Stromal cell of bone marrow (primary cell): Measurements from ENCODE around the gene CDKN2B-AS1.
"Not testable (repeated sequence)": the region's sequence is repeated elsewhere in the genome, so short reads cannot be mapped to it uniquely, and the experiment has no call there.

ENCODE experiments used
- DNase-seq: peaks from one replicate; pipeline ENCODE4 v3.0.0-alpha.2; 2012; ENCODE audit warnings: low read depth

Gene CDKN2B-AS1

GRCh38 chr9:22043928-22044327 is 49.3 kb downstream of the CDKN2B-AS1 start:
- DNase-seq: no peak

- DNase-seq: peak; percentile 87
Observed at GRCh38 chr9:22044583-22044982, 50.0 kb downstream of the CDKN2B-AS1 start.

GRCh38 chr9:22045423-22045822 is 50.8 kb downstream of the CDKN2B-AS1 start:
- no peak for DNase-seq

DNA sequence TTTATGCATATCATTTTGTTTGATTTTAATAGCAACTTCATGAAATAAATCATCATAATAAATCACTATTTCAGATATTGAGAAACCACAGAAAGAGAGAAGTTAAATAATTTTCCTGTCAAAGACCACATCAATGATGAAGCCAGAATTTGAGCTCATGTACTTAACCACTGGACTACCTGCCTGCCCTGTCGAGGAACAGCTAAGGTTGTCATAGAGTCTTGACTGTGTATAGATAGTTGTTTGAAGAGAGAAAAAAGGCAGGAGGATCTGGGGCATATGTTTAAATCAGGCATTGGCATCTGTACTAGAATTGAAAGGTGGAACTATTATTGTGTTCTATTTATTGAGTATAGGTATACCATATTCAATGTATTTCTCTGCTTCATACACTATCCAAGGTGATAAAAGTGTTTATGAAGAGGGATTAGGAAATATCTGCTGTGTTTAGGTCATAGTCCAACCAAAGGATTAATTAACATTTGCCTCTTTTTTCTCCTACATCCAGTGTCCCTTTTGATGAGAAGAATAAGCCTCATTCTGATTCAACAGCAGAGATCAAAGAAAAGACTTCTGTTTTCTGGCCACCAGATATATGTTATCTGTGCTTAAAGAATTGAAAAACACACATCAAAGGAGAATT is 51.8 kb downstream of the CDKN2B-AS1 start:
- no peak for DNase-seq

- DNase-seq: no peak
Observed at GRCh38 chr9:22047596-22047995, 53.0 kb downstream of the CDKN2B-AS1 start.

GRCh38 chr9:22049411-22049810 is 54.8 kb downstream of the CDKN2B-AS1 start:
- DNase-seq: no peak

DNA sequence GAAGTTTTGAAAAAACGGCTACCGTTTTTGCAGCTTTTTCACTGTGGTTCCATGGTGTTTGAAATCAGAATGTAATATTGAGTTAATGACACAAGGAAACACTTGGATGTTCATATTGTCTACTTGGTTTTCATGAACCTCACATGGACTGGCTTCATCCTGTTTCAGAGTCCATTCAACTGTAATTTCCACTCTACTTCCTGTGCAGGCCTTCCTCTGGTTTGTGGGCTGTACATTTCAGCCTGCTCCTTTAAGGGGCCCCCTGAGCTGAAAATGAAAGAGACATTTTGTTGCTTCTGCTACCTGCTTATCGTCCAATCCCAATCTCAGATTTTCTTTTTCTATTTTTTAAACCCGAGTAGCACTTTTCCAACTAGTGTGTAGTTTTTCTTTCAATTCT is 56.3 kb downstream of the CDKN2B-AS1 start:
- no peak for DNase-seq

DNA sequence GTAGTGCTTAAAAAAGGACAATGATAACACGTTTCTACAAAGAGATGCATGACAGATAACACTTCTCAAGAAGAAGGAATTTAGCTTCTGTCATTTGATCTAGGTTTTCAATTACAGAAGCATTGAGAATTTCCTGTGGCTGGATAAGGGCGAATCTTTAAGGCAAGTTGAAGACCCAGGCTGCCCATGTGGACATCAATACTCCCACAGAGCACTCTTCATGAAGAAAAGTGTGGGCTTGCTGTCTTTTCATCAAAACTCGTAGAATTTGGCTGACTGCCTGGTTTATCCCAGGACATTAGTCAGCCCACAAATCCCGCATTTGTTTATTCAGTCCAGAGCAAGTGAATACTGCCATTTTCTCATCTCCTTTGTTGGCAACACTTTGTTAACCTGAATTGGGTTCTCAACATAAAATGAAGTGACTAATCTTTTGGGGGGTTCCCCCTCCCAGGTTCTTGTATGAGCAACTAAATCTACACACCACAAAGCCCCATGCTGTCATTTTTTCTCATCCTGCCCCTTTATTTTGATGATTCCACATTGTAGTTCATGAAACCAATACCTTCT is 57.9 kb downstream of the CDKN2B-AS1 start:
- peak; percentile 93 for DNase-seq

- DNase-seq: no peak
Observed at GRCh38 chr9:22053178-22053577, 58.6 kb downstream of the CDKN2B-AS1 start.

- no peak for DNase-seq
Observed at GRCh38 chr9:22054076-22054475, 59.5 kb downstream of the CDKN2B-AS1 start.

GRCh38 chr9:22054529-22054928 is 59.9 kb downstream of the CDKN2B-AS1 start:
- no peak for DNase-seq

DNA sequence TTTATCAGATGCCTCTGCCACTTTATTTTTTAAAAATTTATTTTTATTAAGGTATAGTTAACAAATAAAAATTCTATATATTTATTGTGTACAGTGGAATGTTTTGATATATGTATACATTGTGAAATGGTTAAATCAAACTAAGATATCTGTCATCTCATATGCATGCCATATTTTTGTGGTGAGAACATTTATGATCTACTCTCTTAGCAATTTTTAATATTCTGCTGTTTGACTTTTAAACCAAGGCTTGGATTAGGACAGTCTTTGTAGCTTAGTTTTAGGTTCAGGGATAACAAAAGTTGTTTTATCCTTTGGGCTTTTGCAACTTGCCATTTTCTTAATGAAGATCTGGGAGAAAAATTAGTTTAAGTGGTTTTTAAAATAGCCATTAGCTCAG is 60.5 kb downstream of the CDKN2B-AS1 start:
- no peak for DNase-seq

- DNase-seq: no peak
Observed at GRCh38 chr9:22056402-22056801, 61.8 kb downstream of the CDKN2B-AS1 start.

DNA sequence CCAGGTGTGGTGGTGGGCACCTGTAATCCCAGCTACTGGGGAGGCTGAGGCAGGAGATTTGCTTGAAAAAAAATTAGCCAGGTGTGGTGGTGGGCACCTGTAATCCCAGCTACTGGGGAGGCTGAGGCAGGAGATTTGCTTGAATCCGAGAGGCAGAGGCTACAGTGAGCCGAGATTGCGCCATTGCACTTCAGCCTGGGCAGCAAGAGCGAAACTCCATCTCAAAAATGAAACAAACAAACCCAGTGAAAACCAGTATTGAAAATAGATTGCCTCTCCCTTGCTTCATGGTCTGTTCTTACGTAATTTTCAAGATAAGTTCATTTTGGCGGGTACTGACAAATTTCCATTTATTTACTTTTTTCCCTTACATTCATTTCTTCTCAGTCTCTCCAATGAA is 63.4 kb downstream of the CDKN2B-AS1 start:
- not testable (repeated sequence) for DNase-seq

DNA sequence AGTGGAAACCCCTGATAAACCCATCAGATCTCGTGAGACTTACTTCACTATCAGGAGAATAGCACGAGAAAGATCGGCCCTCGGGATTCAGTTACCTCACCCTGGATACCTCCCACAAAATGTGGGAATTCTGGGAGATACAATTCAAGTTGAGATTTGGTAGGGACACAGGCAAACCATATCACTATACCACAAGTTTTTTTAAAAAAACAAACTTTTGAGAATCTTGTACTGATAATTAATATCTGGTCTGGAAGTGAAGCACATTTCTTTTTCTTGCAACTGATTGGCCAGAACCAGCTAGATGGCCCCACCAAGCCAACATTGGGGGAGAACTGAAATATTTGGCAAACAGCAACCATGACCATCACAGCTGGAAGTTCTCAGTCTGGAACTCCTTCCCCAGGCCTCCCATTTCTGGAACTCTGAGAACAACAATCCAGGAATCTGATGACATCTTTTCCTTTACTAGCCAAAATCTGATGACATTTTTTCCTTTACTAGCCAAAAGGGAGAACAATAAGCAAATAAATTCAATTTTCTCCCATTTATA is 66.3 kb downstream of the CDKN2B-AS1 start:
- no peak for DNase-seq

DNA sequence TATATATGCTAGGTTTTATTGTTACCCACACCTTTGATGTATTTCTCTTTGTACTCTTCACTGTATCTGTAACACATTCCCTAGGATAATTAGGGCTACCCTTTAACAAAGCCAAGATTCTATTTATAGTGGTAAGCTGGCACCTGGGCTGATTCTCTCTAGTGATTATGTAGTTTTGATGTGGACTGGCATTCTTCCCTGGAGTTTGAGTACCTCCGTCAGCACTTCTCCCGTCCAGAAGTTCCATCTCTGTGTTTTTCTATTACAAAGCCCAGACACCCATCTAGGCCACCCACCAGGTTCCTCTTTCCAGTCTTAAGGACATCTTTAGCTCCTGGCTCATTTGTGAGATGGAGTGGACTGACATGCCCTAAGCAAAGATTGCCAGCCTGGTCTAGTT is 70.4 kb downstream of the CDKN2B-AS1 start:
- DNase-seq: no peak

DNA sequence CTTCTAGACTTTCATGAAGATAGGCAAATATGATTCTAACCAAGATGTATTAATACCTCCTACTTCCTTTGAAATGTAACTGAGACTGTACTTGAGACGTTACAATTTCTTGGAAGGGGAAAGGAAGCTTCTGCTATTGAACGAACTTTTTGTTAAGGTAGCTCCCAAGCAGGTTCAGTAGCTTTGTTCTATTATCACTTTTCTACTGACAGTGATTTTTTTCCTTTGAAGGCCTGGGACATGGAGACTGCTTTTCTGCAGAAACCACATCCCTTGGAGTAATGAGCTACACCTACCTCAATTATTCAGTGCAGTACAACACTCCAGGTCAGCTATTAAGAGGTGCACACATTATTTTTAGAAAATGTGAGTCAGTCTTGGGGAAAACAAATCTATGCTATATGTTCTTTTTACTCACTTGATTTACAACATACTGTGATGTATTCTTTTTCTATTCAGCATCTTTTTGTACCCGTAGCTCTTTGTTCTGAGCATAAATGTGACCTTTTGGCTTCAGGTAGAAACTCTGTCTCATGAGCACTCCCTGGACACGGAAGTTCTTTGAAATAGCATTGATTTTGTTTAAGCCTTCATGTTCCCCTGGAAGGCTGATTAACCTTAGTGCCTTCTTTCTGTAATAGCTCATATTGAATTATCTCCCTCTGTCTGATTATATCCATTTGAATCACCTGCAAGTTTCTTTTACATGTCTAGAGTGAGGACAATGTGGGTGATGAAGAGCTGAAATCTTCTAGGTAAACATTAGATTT is 71.0 kb downstream of the CDKN2B-AS1 start:
- DNase-seq: no peak

DNA sequence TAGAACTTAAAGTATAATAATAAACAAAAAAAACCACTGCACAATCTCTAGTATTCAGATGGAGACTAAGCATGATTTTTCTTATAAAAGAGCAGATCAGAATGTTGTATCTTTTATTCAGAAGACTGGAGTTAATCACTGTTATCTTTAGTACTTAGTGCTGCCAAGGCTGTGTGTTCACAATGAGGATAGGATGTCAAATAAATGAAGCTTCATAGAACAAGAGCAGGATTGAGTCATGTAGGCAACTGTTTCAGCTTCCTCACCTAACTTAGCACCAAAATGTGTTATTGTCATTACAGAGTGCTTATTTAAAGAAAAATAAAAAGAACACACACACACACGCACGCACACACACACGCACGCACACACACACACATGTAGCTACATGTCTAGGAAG is 72.6 kb downstream of the CDKN2B-AS1 start:
- no peak for DNase-seq

DNA sequence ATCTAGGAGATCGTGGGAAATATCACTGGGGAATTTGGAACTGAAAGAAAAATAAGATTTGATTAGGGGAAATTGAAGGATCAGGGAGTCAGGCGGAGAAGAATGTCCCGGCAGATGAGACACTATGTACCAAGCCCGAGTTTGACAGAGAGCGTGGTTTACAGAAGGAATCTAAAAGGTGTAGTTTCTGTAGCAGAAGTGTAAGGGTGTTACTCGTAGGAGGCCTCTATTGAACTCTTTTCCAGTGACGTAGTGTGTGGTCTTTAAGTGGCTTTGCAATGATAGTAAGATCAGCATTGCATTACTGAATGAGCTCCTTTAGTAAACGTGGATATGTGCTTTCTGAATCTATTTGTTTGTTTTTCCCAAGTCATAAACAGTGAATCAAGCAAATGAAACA is 73.8 kb downstream of the CDKN2B-AS1 start:
- DNase-seq: no peak

DNA sequence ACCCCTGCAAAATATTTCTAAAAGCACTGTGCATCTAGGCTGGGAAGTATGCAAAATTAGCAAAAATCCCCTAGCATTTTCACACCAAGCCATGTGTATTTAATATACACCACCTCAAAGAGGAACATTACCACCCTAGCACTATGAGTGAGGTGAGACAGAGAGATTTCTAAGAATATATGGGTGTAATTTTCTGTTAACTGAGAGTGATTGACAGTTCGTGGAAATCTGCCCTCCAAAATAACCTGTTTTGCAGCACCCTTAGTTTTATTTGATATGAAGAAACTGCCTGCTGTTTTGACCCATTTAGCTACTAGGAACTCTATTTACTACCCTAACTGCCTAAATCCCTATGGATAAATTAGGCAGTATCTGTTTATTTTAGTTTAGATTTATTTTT is 78.8 kb downstream of the CDKN2B-AS1 start:
- DNase-seq: no peak

- DNase-seq: no peak
Observed at GRCh38 chr9:22078081-22078480, 83.5 kb downstream of the CDKN2B-AS1 start.

DNA sequence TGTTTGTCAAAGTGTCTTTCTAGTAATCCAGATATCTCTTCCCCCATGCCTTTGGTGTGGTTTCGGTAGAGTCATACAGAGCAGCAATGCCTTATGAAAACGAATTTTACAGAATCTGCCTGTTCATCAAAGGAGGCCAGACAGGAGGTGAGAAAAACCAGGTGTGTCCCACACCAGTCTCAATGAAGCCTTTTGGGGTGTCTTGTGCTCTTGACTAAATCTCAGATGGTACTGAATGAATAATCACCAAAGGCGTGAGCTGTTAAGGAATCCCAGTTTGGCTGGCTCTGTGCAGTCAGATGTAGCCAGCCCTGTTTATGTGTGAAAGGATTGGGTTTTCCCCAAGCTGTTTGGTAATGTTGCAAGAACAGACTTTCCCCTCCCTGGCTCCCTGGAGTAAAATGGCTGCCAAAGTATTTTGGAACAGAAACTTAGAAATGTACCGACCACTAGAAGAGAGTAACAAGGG is 85.3 kb downstream of the CDKN2B-AS1 start:
- DNase-seq: peak; percentile 77
